ENCODE results near the gene ANK2.

ANK2 gene

GRCh38 chr4:113049421-113050370 lies at the start of gene ANK2:
Gene ANK2, plus strand, starts transcription at chr4:113049653. Its CDS starts 76 bp downstream, at chr4:113049729.
- DNase-seq (ENCODE audit: low read depth), result no peak

GRCh38 chr4:113003841-113004240 lies 45.6 kb upstream of the ANK2 start:
- DNase-seq (ENCODE audit: low read depth), result no peak

GRCh38 chr4:113004655-113005054 lies 44.8 kb upstream of the ANK2 start:
- no peak for DNase-seq (ENCODE audit: low read depth)

GRCh38 chr4:113006632-113007031 lies 42.8 kb upstream of the ANK2 start:
- no peak for DNase-seq (ENCODE audit: low read depth)

GRCh38 chr4:113007151-113007550 lies 42.3 kb upstream of the ANK2 start:
- no peak for DNase-seq (ENCODE audit: low read depth)

- no peak for DNase-seq (ENCODE audit: low read depth)
Observed at GRCh38 chr4:113008135-113008534, 41.3 kb upstream of the ANK2 start.

GRCh38 chr4:113008716-113009115 lies 40.7 kb upstream of the ANK2 start:
- no peak for DNase-seq (ENCODE audit: low read depth)

- no peak for DNase-seq (ENCODE audit: low read depth)
Observed at GRCh38 chr4:113009461-113009860, 40.0 kb upstream of the ANK2 start.

- DNase-seq (ENCODE audit: low read depth), result no peak
Observed at GRCh38 chr4:113012122-113012725, 37.2 kb upstream of the ANK2 start.

- no peak for DNase-seq (ENCODE audit: low read depth)
Observed at GRCh38 chr4:113012786-113013185, 36.7 kb upstream of the ANK2 start.

- DNase-seq (ENCODE audit: low read depth), result no peak
Observed at GRCh38 chr4:113013751-113014150, 35.7 kb upstream of the ANK2 start.

- no peak for DNase-seq (ENCODE audit: low read depth)
Observed at GRCh38 chr4:113016377-113016776, 33.1 kb upstream of the ANK2 start.

GRCh38 chr4:113020966-113021365 lies 28.5 kb upstream of the ANK2 start:
- DNase-seq (ENCODE audit: low read depth), result no peak

- DNase-seq (ENCODE audit: low read depth), result no peak
Observed at GRCh38 chr4:113024388-113024787, 25.1 kb upstream of the ANK2 start.

GRCh38 chr4:113025416-113025815 lies 24.0 kb upstream of the ANK2 start:
- no peak for DNase-seq (ENCODE audit: low read depth)

GRCh38 chr4:113026556-113026955 lies 22.9 kb upstream of the ANK2 start:
- DNase-seq (ENCODE audit: low read depth), result no peak

- no peak for DNase-seq (ENCODE audit: low read depth)
Observed at GRCh38 chr4:113028074-113028473, 21.4 kb upstream of the ANK2 start.

GRCh38 chr4:113031212-113031611 lies 18.2 kb upstream of the ANK2 start:
- DNase-seq (ENCODE audit: low read depth), result no peak

- no peak for DNase-seq (ENCODE audit: low read depth)
Observed at GRCh38 chr4:113040793-113041192, 8.7 kb upstream of the ANK2 start.

GRCh38 chr4:113042502-113042901 lies 7.0 kb upstream of the ANK2 start:
- DNase-seq (ENCODE audit: low read depth), result no peak

GRCh38 chr4:113043591-113043990 lies 5.9 kb upstream of the ANK2 start:
- no peak for DNase-seq (ENCODE audit: low read depth)

GRCh38 chr4:113050371-113050755 lies 910 bp downstream of the ANK2 start:
- no peak for DNase-seq (ENCODE audit: low read depth)

GRCh38 chr4:113050837-113051236 lies 1.4 kb downstream of the ANK2 start:
- DNase-seq (ENCODE audit: low read depth), result no peak

GRCh38 chr4:113051361-113051760 lies 1.9 kb downstream of the ANK2 start:
- DNase-seq (ENCODE audit: low read depth), result no peak
